HG02571 (cell line): ENCODE data around the gene PTPRN2.

Experiments used
- ATAC-seq: cut with Tn5 transposase; IDR thresholded peaks from one replicate; pipeline ENCODE4 v1.9.1; 2021; ENCODE audit warnings: mild to moderate bottlenecking, moderate library complexity; ENCODE audit not compliant: unreplicated experiment

PTPRN2 gene

GRCh38 chr7:158602905-158603772 lies 15.5 kb upstream of the PTPRN2 start:
- peak; percentile 59 for ATAC-seq

GRCh38 chr7:158602041-158602440 lies 14.4 kb upstream of the PTPRN2 start:
- no peak for ATAC-seq

DNA sequence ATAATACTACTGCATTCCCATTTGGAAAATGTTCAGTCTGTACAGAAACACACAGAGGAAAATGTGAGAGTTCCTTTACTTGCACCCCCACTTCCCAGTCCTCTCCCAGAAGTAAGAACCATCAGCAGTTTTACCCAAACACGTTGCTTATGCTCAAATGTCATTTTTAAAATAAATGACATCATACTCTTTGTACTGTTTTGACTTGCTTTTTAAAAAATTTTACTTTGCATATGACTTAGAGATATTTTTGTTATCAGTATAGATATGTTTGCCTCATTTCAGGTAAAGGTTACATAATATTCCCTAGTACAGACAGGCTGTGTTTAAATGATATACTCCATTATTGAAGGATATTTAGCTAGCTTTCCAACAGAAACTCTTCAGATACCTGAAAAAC lies 13.5 kb upstream of the PTPRN2 start:
- no peak for ATAC-seq

DNA sequence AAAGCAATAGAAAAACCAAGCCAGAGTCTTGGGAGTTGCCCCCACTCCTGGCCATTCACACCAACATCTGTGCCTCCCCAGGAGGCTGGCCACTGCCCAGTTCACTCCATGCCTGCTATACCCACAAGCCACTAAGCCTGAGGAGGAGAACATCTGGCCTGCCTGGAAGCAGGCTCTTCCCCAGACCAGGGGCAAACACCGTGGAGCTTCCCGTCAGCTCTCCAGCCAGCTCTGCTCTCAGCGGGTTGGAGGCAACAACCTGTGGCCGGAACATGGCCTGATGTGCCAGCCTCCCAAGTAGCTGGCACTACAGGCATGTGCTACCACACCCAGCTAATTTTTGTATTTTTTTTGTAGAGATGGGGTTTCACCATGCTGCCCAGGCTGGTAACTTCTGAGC lies 9.1 kb upstream of the PTPRN2 start:
- ATAC-seq, result no peak

DNA sequence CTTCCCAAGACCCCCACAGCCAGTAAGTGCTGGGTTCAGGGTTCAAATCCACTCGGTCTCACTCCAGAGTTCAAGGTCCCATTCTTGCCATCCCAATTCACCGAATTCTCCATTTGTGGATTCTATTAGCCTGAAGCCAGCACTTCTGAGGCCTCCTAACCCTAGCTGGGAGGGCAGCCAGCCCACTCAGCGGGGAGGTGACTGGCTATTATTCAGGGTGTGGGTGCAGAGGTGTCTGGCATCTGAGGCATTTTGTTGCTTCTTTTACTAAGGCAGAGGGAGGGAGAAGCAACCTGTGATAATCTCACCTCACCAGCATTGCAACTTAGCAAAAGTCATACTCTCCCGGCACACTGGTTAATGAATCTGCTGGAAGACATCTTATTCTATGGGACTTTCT lies 8.7 kb upstream of the PTPRN2 start:
- ATAC-seq, result no peak

- no peak for ATAC-seq
Measured at GRCh38 chr7:158595068-158595467, 7.4 kb upstream of the PTPRN2 start.

- no peak for ATAC-seq
Measured at GRCh38 chr7:158592541-158592940, 4.9 kb upstream of the PTPRN2 start.

DNA sequence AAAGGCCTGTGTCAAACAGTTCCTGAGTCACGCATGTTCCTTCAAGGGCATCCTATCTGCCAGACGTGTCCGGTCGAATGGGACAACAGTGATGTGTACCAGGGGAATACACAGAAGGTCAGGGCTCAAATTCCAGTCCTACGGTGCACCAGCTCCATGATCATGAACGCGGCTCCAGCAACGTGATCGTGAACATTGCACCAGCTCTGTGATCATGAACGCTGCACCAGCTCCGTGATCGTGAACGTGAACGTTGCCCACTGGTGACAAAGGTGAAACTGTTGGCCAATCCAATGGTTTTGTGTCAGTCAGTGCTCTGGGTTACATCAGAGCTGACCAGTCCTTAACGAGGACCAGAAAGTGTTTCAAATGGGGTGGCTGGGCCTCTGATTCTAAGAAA lies 4.3 kb upstream of the PTPRN2 start:
- no peak for ATAC-seq

- no peak for ATAC-seq
Measured at GRCh38 chr7:158590181-158590530, 2.5 kb upstream of the PTPRN2 start.

DNA sequence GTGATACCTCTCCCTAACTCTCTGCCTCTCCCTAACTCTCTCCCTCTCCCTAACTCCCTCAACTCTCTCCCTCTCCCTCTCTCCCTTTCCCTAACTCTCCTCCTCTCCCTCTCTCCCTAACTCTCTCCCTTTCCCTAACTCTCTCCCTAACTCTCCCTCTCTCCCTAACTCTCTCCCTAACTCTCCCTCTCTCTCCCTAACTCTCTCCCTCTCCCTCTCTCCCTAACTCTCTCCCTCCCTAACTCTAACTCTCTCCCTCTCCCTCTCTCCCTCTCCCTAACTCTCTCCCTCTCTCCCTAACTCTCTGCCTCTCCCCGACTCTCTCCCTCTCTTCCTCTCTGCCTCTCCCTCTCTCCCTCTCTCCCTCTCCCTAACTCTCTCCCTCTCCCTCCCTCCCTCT lies 2.0 kb upstream of the PTPRN2 start:
- ATAC-seq, result no peak

- no peak for ATAC-seq
Measured at GRCh38 chr7:158588878-158589442, 1.3 kb upstream of the PTPRN2 start.

GRCh38 chr7:158588085-158588877 lies 658 bp upstream of the PTPRN2 start:
- no peak for ATAC-seq

GRCh38 chr7:158586499-158587161 lies 993 bp downstream of the PTPRN2 start:
- no peak for ATAC-seq

- ATAC-seq, result no peak
Measured at GRCh38 chr7:158585721-158586498, 1.7 kb downstream of the PTPRN2 start.

GRCh38 chr7:158584407-158584806 lies 3.2 kb downstream of the PTPRN2 start:
- ATAC-seq, result no peak

- no peak for ATAC-seq
Measured at GRCh38 chr7:158583810-158584209, 3.8 kb downstream of the PTPRN2 start.

GRCh38 chr7:158583143-158583542 lies 4.5 kb downstream of the PTPRN2 start:
- no peak for ATAC-seq

DNA sequence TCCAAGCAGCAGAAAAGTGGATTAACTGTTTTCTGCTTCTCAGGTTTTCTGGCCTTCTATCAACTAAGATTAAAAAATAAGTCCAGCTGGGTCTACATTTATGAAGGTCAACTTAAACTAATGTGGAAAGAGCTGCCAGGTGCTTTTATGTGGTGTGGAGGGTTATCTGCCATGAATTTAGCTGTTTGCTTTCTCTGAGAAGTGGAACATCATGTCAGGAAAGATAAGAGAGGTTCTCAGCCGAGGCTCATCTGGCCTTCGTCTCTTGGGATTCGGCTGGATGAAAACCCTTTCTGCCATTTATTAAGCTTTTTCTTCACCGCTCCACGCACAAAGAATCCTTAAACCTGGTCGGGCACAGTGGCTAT lies 5.5 kb downstream of the PTPRN2 start:
- no peak for ATAC-seq

- no peak for ATAC-seq
Measured at GRCh38 chr7:158581440-158582088, 6.1 kb downstream of the PTPRN2 start.
